ENCODE data around the gene CDH22.

CDH22 gene

DNA sequence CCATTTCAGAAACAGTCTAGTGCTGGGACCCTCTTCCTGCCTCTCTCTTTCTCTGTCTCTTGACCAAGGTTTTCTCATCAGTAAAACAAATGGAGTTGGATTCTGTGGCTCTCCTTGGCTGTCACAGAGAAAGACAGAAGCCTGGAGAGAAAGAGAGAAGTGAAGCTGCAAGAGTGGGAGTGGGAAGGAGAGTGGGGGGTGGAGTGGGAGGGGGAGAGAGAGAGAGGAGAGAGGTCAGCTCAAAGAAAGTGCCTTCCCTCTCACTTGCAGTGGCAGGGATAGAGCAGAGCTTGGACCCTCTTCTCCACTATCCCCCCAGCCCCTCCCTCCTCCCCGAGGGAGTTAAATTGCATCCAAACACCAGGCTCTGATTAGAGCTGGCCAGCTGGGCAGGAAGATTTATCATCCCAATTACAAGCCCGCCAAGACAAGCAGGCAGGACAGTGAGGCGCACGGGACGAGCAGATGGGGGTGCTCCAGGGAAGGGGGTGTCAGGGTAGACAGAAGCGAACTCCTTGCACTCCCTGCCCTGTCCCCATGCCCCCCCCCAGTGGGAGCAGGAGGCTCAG, 115.8 kb downstream of the CDH22 start:
- Histone ChIP-seq H3K27me3 (ENCODE audit: control insufficient read depth, insufficient read depth, low read length) (no peaks in the 10 kb centered on the region), H3K9ac (ENCODE audit: low read length) (no peak overlapping the region)

DNA sequence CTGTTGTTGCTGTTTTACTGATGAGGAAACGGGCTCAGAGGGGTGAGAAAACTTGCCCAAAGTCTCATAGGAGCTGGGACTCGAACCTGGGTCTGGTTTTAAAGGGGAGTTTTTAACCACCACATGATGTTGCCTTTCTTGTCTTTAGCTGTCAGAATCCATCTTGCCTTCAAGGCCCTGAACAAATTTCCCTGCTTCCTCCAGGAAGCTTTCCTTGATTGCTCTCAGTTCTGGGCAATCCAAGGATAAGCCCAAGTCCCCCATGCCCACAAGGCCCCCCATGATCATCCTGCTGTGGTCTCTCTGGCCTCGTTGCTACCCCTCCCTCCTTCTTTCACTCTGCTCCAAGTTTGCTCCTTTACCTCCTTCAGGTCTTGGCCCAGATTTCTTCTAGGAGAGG, 116.7 kb downstream of the CDH22 start:
- Histone ChIP-seq H3K9ac (ENCODE audit: low read length) (no peak overlapping the region), H3K27me3 (ENCODE audit: control insufficient read depth, insufficient read depth, low read length) (no peaks in the 10 kb centered on the region), H3K36me3 (ENCODE audit: control insufficient read depth, insufficient read depth, low read length) (no peaks in the 10 kb centered on the region), H3K4me1 (ENCODE audit: control insufficient read depth, insufficient read depth, low read length) (no peaks in the 10 kb centered on the region), H3K4me3 (ENCODE audit: low read length) (no peak overlapping the region), H3K27ac (ENCODE audit: low read depth, low read length) (no peak overlapping the region)

More for the DNA sequence above, 115.8 kb downstream of the CDH22 start:
- no peaks in the 10 kb centered on the region for H3K36me3 ChIP-seq (ENCODE audit: control insufficient read depth, insufficient read depth, low read length)
- no peak overlapping the region for H3K27ac ChIP-seq (ENCODE audit: low read depth, low read length)
- H3K4me1 ChIP-seq (ENCODE audit: control insufficient read depth, insufficient read depth, low read length), result no peaks in the 10 kb centered on the region
- no peak overlapping the region for H3K4me3 ChIP-seq (ENCODE audit: low read length)

DNA sequence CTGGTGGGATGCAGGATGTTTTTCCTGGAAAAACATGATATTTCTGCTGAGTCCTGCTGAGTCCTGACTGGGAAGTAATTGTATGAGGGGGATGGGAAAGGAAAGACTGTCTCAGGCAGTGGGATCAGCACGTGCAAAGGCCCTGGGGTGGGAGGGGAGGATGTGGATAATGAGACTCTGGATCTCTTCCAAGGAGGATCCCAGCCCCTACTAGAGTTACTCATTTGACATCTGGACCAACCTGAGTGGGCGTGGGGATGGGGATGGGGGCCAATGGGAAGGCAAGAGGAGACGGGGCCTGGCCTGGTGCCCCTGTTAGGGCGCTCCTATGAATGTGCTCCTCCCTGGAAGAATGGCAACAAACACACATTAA, 117.1 kb downstream of the CDH22 start:
- no peaks in the 10 kb centered on the region for H3K36me3 ChIP-seq (ENCODE audit: control insufficient read depth, insufficient read depth, low read length)
- no peak overlapping the region for H3K9ac ChIP-seq (ENCODE audit: low read length)
- no peaks in the 10 kb centered on the region for H3K27me3 ChIP-seq (ENCODE audit: control insufficient read depth, insufficient read depth, low read length)
- H3K27ac ChIP-seq (ENCODE audit: low read depth, low read length), result no peak overlapping the region
- no peak overlapping the region for H3K4me3 ChIP-seq (ENCODE audit: low read length)
- no peaks in the 10 kb centered on the region for H3K4me1 ChIP-seq (ENCODE audit: control insufficient read depth, insufficient read depth, low read length)

DNA sequence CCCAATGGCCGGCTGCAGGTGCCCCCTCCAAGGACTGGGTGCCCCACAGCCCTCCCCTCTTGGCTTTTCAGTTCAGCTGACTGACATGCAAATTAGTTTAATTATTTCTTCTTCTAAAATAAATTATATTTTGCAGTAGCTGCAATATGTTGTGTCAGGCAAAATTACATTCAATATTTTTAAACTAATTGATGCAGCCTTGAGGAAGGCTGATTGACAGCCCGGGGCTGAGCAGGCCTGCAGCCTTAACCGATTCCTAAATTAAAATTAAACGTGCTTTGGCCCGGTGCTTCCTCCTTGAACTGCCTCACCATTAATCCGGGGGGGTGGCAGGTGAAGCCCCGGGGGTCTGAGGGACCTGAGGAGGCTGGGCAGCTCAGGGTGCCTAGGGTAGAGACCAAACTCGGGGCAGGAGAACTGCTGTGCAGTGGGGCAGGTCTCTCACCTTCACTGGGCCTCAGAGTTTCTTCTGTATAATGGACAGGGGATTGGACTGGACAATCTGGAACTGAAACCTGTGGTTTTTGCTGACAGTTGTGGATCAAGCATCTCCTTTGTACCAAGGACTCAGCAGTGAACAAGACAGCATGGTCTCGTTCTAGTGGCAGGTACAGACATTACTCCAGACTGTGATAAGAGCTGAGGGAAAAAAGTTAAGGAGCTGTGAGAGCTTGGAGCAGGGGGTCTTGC, 117.7 kb downstream of the CDH22 start:
- no peaks in the 10 kb centered on the region for H3K4me1 ChIP-seq (ENCODE audit: control insufficient read depth, insufficient read depth, low read length)
- H3K27me3 ChIP-seq (ENCODE audit: control insufficient read depth, insufficient read depth, low read length), result no peaks in the 10 kb centered on the region
- H3K36me3 ChIP-seq (ENCODE audit: control insufficient read depth, insufficient read depth, low read length), result no peaks in the 10 kb centered on the region
- H3K4me3 ChIP-seq (ENCODE audit: low read length), result no peak overlapping the region
- no peak overlapping the region for H3K9ac ChIP-seq (ENCODE audit: low read length)
- no peak overlapping the region for H3K27ac ChIP-seq (ENCODE audit: low read depth, low read length)

DNA sequence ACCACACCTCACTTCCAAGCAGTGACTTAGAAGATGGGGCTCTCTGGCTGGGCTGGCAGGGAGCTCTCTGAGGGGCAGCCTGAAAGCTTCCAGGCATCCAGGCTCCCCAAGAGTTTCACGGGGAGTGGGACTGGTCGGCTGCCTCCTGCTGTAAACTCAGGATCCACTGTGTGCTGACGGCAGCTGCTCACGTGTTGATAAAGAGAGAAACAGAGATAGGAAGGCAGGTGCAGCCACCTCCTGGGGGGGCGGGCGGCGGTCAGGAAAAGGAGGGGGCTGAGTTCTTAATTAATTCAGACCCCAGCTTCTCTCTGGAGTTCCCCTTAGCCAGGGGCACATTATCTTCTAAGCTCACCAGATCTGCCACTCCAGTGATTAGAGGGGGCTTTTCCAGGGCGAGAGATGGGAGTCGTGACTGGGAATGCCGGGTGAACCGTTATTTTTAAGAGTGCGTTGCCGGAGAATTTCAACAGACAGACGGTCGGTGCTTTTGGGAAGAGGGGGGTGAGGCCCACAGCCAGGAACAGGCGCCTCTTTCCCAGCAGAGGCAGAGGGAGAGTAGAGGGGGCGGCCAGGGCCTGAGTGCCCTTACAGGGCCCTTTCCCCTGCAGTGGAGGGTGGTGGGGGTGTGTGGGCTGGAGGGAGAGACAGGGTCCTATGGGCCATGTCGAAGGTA, 119.3 kb downstream of the CDH22 start:
- no peak overlapping the region for H3K4me3 ChIP-seq (ENCODE audit: low read length)
- H3K27ac ChIP-seq (ENCODE audit: low read depth, low read length), result no peak overlapping the region
- no peaks in the 10 kb centered on the region for H3K4me1 ChIP-seq (ENCODE audit: control insufficient read depth, insufficient read depth, low read length)
- H3K27me3 ChIP-seq (ENCODE audit: control insufficient read depth, insufficient read depth, low read length), result no peaks in the 10 kb centered on the region
- H3K9ac ChIP-seq (ENCODE audit: low read length), result no peak overlapping the region
- H3K36me3 ChIP-seq (ENCODE audit: control insufficient read depth, insufficient read depth, low read length), result no peaks in the 10 kb centered on the region

DNA sequence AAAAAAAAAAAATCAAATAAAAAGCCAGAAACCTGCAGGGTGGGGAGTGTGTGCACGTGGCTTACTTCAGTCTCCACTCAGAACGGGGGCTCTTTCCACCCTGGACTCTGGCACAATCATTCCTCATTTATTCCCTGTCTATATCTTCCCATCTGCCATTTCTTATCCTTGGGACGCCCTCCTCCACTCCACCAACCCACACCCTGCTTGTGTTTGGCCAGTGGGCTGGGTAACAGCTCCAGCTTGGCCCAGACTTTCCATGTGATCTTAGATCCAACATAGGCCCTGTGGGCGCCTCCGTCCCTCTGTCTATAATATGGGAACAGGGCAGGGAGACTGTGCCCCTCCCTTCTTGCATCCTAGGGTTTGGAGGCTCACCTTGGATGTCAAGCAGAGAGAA, 122.1 kb downstream of the CDH22 start:
- H3K9ac ChIP-seq (ENCODE audit: low read length), result no peak overlapping the region
- H3K27me3 ChIP-seq (ENCODE audit: control insufficient read depth, insufficient read depth, low read length), result no peaks in the 10 kb centered on the region

DNA sequence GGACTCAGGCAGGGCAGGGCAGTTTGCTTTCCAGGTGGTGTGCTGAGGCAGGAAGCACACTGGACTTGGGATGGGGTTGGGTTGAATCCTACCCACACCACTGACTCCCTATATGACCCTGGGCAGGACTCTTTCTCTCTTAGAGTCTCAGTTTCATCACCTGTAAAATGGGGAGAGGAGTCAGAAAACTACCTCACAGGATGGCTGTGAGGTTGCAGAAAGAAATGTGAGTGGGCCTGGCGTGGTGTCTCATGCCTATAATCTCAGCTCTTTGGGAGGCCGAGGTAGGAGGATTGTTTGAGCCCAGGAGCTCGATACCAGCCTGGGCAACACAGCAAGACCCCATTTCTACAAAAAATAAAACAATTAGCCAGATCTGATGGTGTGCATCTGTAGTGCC, 122.9 kb downstream of the CDH22 start:
- Histone ChIP-seq H3K36me3 (ENCODE audit: control insufficient read depth, insufficient read depth, low read length) (no peaks in the 10 kb centered on the region), H3K4me1 (ENCODE audit: control insufficient read depth, insufficient read depth, low read length) (no peaks in the 10 kb centered on the region), H3K4me3 (ENCODE audit: low read length) (no peak overlapping the region), H3K27ac (ENCODE audit: low read depth, low read length) (no peak overlapping the region), H3K27me3 (ENCODE audit: control insufficient read depth, insufficient read depth, low read length) (no peaks in the 10 kb centered on the region), H3K9ac (ENCODE audit: low read length) (no peak overlapping the region)

More for the DNA sequence above, 122.1 kb downstream of the CDH22 start:
- H3K4me3 ChIP-seq (ENCODE audit: low read length), result no peak overlapping the region
- no peaks in the 10 kb centered on the region for H3K4me1 ChIP-seq (ENCODE audit: control insufficient read depth, insufficient read depth, low read length)
- H3K27ac ChIP-seq (ENCODE audit: low read depth, low read length), result no peak overlapping the region
- H3K36me3 ChIP-seq (ENCODE audit: control insufficient read depth, insufficient read depth, low read length), result no peaks in the 10 kb centered on the region

DNA sequence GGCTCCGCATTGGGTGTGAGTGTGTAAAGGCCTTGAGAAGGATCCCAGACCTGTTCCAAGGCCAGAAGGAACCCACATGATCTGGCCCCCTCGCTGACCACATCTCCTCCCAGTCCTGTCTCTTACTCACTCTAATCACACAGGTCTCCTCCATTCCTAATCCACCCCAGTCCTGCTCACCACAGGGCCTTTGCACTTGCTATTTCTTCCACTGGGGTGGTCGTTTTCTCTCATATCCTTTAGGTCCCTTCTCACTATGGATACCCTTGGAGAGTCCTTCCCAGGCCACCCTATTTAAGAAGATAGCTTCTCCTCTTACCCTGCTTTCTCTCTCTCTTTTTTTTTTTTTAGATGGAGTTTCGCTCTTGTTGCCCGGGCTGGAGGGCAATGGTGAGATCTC, 124.5 kb downstream of the CDH22 start:
- no peak overlapping the region for H3K4me3 ChIP-seq (ENCODE audit: low read length)
- H3K4me1 ChIP-seq (ENCODE audit: control insufficient read depth, insufficient read depth, low read length), result no peaks in the 10 kb centered on the region
- peaks cover 1% of the 10 kb centered on the region for H3K27me3 ChIP-seq (ENCODE audit: control insufficient read depth, insufficient read depth, low read length)
- no peak overlapping the region for H3K9ac ChIP-seq (ENCODE audit: low read length)
- H3K36me3 ChIP-seq (ENCODE audit: control insufficient read depth, insufficient read depth, low read length), result no peaks in the 10 kb centered on the region
- H3K27ac ChIP-seq (ENCODE audit: low read depth, low read length), result no peak overlapping the region

DNA sequence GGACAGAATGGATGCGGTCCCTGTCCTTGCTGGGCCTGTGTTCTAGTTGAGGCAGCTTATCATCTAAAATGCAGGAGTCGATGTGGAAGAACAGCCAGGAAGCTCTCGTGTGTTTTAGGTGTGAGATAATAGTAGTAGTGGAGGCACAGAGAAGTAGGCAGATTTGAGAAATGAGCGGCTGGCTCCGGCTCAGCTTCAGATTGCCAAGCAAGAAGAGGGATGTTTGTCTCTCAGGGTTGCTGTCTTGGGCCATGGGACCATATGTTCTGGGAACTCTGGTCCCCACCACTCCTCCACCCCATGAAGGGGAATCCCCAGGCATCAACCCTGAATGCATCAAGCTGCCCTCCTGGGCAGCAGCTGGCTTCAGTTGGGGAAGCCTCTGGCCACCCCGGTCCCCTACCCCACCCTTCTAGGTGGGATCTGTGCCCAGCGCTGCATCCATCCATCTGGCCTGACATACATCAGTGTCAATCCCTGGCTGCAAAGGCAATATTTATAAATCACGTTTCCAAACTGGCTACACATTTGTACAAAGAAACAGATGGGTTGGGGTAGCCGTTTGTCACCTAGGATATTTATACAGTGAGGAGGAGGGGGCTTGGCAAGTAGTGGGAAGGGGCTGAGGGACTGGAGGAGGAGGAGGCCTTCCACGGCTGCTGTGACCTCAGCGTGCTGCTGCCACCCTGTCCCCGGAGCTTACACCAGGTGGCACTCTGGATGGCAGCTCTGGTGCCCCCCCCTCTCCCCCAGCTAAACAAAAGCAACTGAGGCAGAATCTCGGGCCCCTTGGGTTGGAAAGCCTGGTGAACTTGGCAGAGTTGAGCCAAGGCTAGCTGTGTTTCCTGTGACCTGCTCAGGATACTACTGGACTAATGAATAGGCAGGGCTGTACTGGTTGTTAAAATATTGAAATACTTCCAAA, 125.8 kb downstream of the CDH22 start:
- H3K9ac ChIP-seq (ENCODE audit: low read length), result no peak overlapping the region
- no peaks in the 10 kb centered on the region for H3K36me3 ChIP-seq (ENCODE audit: control insufficient read depth, insufficient read depth, low read length)
- H3K27me3 ChIP-seq (ENCODE audit: control insufficient read depth, insufficient read depth, low read length), result peaks cover 3% of the 10 kb centered on the region
- no peak overlapping the region for H3K4me3 ChIP-seq (ENCODE audit: low read length)
- no peak overlapping the region for H3K27ac ChIP-seq (ENCODE audit: low read depth, low read length)
- no peaks in the 10 kb centered on the region for H3K4me1 ChIP-seq (ENCODE audit: control insufficient read depth, insufficient read depth, low read length)

DNA sequence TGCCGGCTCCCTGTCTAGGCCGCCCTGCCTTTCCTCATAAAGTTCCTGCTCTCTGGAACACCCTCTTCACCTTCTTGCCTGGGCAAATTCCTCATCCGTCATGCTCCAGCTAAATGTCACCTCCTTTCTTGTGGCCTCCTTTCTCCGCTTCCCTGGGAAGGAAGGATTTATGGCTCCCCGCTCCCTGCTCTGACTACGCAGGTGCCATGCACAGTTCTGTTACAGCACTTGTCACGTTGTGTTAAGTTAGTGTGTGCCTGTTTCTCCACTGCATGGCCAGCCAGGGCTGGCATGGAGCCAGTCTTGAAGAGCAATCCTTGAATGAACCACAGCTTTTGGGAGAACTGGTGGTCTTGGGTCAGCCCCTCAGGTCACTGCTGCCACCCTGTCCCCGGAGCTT, 128.4 kb downstream of the CDH22 start:
- H3K4me3 ChIP-seq (ENCODE audit: low read length), result no peak overlapping the region

DNA sequence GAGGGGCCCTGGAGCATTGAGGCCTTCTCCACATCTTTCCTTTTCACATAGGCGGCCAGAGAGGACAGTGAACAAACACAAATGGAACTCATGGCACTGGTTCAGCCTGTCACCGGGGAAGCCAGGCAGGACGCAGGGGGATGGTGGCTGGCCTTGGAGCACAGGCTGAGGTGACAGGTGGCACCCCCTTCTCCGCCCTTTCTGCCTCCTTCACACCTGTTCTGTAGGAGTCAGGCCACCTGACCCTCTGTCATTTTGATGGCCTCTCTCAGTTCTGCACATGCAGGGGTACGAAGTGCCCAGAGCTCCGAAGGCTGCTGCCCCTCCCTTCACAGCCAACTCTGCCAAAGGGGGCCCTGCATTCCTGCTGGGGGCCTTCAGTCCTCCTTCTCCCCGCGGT, 129.4 kb downstream of the CDH22 start:
- Histone ChIP-seq H3K27ac (ENCODE audit: low read depth, low read length) (no peak overlapping the region), H3K4me1 (ENCODE audit: control insufficient read depth, insufficient read depth, low read length) (no peaks in the 10 kb centered on the region), H3K27me3 (ENCODE audit: control insufficient read depth, insufficient read depth, low read length) (peaks cover 7% of the 10 kb centered on the region), H3K9ac (ENCODE audit: low read length) (no peak overlapping the region), H3K36me3 (ENCODE audit: control insufficient read depth, insufficient read depth, low read length) (no peaks in the 10 kb centered on the region), H3K4me3 (ENCODE audit: low read length) (no peak overlapping the region)

More for the DNA sequence above, 128.4 kb downstream of the CDH22 start:
- no peaks in the 10 kb centered on the region for H3K4me1 ChIP-seq (ENCODE audit: control insufficient read depth, insufficient read depth, low read length)
- no peak overlapping the region for H3K27ac ChIP-seq (ENCODE audit: low read depth, low read length)
- no peak overlapping the region for H3K9ac ChIP-seq (ENCODE audit: low read length)
- H3K27me3 ChIP-seq (ENCODE audit: control insufficient read depth, insufficient read depth, low read length), result peaks cover 3% of the 10 kb centered on the region
- H3K36me3 ChIP-seq (ENCODE audit: control insufficient read depth, insufficient read depth, low read length), result no peaks in the 10 kb centered on the region

DNA sequence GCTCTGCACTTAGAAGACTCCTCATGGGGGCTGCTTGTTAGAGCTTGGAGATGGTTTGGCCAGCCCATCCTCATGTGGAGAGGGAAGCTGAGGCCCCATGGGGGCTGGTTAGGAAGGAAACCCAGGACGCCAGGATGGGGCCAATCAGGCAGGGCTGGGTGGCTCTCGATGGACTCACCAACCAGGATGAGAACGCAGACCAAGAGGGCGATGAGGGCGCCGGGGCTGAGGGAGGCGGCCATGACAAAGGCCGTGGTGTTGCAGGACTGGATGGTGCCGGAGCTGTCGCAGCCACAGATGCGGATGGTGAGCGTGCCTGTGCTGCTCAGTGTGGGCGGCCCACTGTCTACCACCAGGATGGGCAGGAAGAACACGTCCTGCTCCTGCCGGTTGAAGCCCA, 130.5 kb downstream of the CDH22 start:
- Histone ChIP-seq H3K27me3 (ENCODE audit: control insufficient read depth, insufficient read depth, low read length) (peaks cover 16% of the 10 kb centered on the region), H3K9ac (ENCODE audit: low read length) (no peak overlapping the region), H3K4me1 (ENCODE audit: control insufficient read depth, insufficient read depth, low read length) (no peaks in the 10 kb centered on the region), H3K4me3 (ENCODE audit: low read length) (no peak overlapping the region), H3K27ac (ENCODE audit: low read depth, low read length) (no peak overlapping the region), H3K36me3 (ENCODE audit: control insufficient read depth, insufficient read depth, low read length) (no peaks in the 10 kb centered on the region)

Data from rectal smooth muscle tissue (tissue), 1 donor.